Activated CD8-positive, alpha-beta memory T cell treated with anti-CD3 and anti-CD28 coated beads for 36 hours (primary cell): ENCODE results near the gene METTL26. TPM values are rescaled to one million over a fixed set of nuclear protein-coding genes. Genes with fewer than 3 reads are reported as not detected.

Experiments
- CTCF ChIA-PET: fragments of 350-600 bp; sonication (Branson Sonifier 250); formaldehyde crosslinking; loops from one replicate; lab custom pipeline; 2021; ENCODE audit warnings: antibody characterized with exemption; lab: Charles Lee
- POLR2A ChIA-PET: fragments of 350-600 bp; sonication (Branson Sonifier 250); formaldehyde crosslinking; loops from one replicate; lab custom pipeline; 2021; ENCODE audit warnings: antibody characterized with exemption; lab: Charles Lee
- total RNA-seq, 2 experiments: library from RNA; stranded (reverse); gene quantifications; one replicate each; pipeline ENCODE4 v1.2.3, GENCODE V29; 2021

METTL26 gene
- total RNA-seq, 2 experiments from 2014 or later = 136 to 137 TPM

- POLR2A ChIA-PET = interaction anchor here (2.1 kb wide), 1 partner anchor 9 kb away, joined by 5 read pairs; the partner anchor contains the start of gene RHOT2
These were observed 41.4 kb upstream of the METTL26 start for GRCh38 chr16:677316-678190.

GRCh38 chr16:676913-677312 lies 40.8 kb upstream of the METTL26 start:
- POLR2A ChIA-PET = interaction anchor here (0.6 to 2.1 kb wide), 2 partner anchors 9 to 301 kb away, joined by 3 to 5 read pairs; partner anchors contain the start of gene RHOT2
- CTCF ChIA-PET = interaction anchor here (0.5 to 6.1 kb wide), 2 partner anchors 9 to 130 kb away, joined by 4 to 25 read pairs; partner anchors contain the start of gene RHOT2

More at GRCh38 chr16:677316-678190, 41.4 kb upstream of the METTL26 start:
- CTCF ChIA-PET = interaction anchor here (6.1 kb wide), 1 partner anchor 10 kb away, joined by 25 read pairs; the partner anchor contains the start of gene RHOT2

GRCh38 chr16:676565-676902 lies 40.4 kb upstream of the METTL26 start:
- CTCF ChIA-PET = interaction anchor here (0.5 to 6.1 kb wide), 2 partner anchors 9 to 131 kb away, joined by 4 to 25 read pairs; partner anchors contain the start of gene RHOT2

GRCh38 chr16:675884-676564 lies 39.9 kb upstream of the METTL26 start:
- POLR2A ChIA-PET = interaction anchor here (0.6 to 2.1 kb wide), 4 partner anchors 8 to 300 kb away, joined by 3 to 5 read pairs (median 4); partner anchors contain the start of genes METTL26, RHOT2 and WDR90
- CTCF ChIA-PET = interaction anchor here (0.5 to 6.1 kb wide), 4 partner anchors 8 to 131 kb away, joined by 3 to 25 read pairs (median 4); partner anchors contain the start of genes ANTKMT and RHOT2

More at GRCh38 chr16:676565-676902, 40.4 kb upstream of the METTL26 start:
- POLR2A ChIA-PET = interaction anchor here (0.6 to 2.1 kb wide), 2 partner anchors 8 to 301 kb away, joined by 3 to 5 read pairs; partner anchors contain the start of gene RHOT2

- ChIA-PET CTCF (interaction anchor here (0.8 to 6.1 kb wide), 3 partner anchors 7 to 46 kb away, joined by 3 to 25 read pairs (median 3); partner anchors contain the start of genes ANTKMT and RHOT2), POLR2A (interaction anchor here (1.1 to 2.1 kb wide), 3 partner anchors 7 to 39 kb away, joined by 3 to 5 read pairs (median 4); partner anchors contain the start of genes METTL26, RHOT2 and WDR90)
These were observed 39.1 kb upstream of the METTL26 start, which contains the start of gene RHBDL1 for GRCh38 chr16:674968-675883. RHBDL1 (plus strand) TSS chr16:675671; CDS start chr16:675791, 120 bp downstream.

GRCh38 chr16:674214-674881 lies 38.2 kb upstream of the METTL26 start:
- POLR2A ChIA-PET = no interaction called here
- CTCF ChIA-PET = interaction anchor here (1.1 kb wide), 1 partner anchor 12 kb away, joined by 3 read pairs; no protein-coding TSS in a partner anchor

- CTCF ChIA-PET = interaction anchor here (1.1 kb wide), 1 partner anchor 11 kb away, joined by 3 read pairs; no protein-coding TSS in a partner anchor
- POLR2A ChIA-PET = no interaction called here
These were observed 37.4 kb upstream of the METTL26 start for GRCh38 chr16:673399-673991.

- ChIA-PET CTCF (no interaction called here), POLR2A (no interaction called here)
These were observed 36.7 kb upstream of the METTL26 start for GRCh38 chr16:672851-673250.

GRCh38 chr16:672371-672770 lies 36.3 kb upstream of the METTL26 start:
- CTCF ChIA-PET = no interaction called here
- POLR2A ChIA-PET = interaction anchor here (0.7 kb wide), 1 partner anchor 146 kb away, joined by 3 read pairs; no protein-coding TSS in a partner anchor

- ChIA-PET POLR2A (interaction anchor here (0.7 kb wide), 1 partner anchor 145 kb away, joined by 3 read pairs; no protein-coding TSS in a partner anchor), CTCF (no interaction called here)
These were observed 35.4 kb upstream of the METTL26 start for GRCh38 chr16:671353-672131.

- ChIA-PET POLR2A (no interaction called here), CTCF (no interaction called here)
These were observed 34.6 kb upstream of the METTL26 start for GRCh38 chr16:670485-671352.

- POLR2A ChIA-PET = interaction anchor here (0.7 kb wide), 1 partner anchor 10 kb away, joined by 3 read pairs; no protein-coding TSS in a partner anchor
- CTCF ChIA-PET = no interaction called here
These were observed 33.6 kb upstream of the METTL26 start for GRCh38 chr16:669666-670065.

- POLR2A ChIA-PET = interaction anchor here (0.6 to 1.8 kb wide), 5 partner anchors 8 to 1298 kb away, joined by 3 to 5 read pairs (median 3); partner anchors contain the start of genes JMJD8 and WDR90
- CTCF ChIA-PET = interaction anchor here (1.0 to 2.7 kb wide), 9 partner anchors 10 to 120 kb away, joined by 3 to 25 read pairs (median 3); partner anchors contain the start of genes CCDC78, CHTF18, JMJD8 and RPUSD1
These were observed 32.5 kb upstream of the METTL26 start for GRCh38 chr16:668519-669171.
